OCI-LY1 (cell line): ENCODE data around the gene ZSWIM4.

Experiments
- CTCF ChIP-seq: fragments of 200-600 bp; sonication (generic), shearing (Covaris generic); IDR thresholded peaks from 2 replicates; pipeline ENCODE4 v1.5.1; 2017; ENCODE audit warnings: mild to moderate bottlenecking, antibody characterized with exemption, low read length, moderate library complexity, mixed read lengths
- EZH2 ChIP-seq: fragments of 200-600 bp; sonication (generic), shearing (Covaris generic); IDR thresholded peaks from 2 replicates; pipeline ENCODE4 v1.8.0; 2017; ENCODE audit warnings: borderline replicate concordance, mixed run types, mild to moderate bottlenecking, antibody characterized with exemption, low read length, moderate library complexity, mixed read lengths

- TF ChIP-seq CTCF (peak; percentile 45; the same call in 1 of the 2 replicates), EZH2 (no peak)
Observed at GRCh38 chr19:13804830-13805683, 9.8 kb downstream of the ZSWIM4 start.
